ENCODE results near the gene AAGAB. TPM values are rescaled to one million over a fixed set of nuclear protein-coding genes. Genes with fewer than 3 reads are reported as not detected.

Gene AAGAB
- total RNA-seq, 1 experiment from 2014 or later: 102 TPM

DNA sequence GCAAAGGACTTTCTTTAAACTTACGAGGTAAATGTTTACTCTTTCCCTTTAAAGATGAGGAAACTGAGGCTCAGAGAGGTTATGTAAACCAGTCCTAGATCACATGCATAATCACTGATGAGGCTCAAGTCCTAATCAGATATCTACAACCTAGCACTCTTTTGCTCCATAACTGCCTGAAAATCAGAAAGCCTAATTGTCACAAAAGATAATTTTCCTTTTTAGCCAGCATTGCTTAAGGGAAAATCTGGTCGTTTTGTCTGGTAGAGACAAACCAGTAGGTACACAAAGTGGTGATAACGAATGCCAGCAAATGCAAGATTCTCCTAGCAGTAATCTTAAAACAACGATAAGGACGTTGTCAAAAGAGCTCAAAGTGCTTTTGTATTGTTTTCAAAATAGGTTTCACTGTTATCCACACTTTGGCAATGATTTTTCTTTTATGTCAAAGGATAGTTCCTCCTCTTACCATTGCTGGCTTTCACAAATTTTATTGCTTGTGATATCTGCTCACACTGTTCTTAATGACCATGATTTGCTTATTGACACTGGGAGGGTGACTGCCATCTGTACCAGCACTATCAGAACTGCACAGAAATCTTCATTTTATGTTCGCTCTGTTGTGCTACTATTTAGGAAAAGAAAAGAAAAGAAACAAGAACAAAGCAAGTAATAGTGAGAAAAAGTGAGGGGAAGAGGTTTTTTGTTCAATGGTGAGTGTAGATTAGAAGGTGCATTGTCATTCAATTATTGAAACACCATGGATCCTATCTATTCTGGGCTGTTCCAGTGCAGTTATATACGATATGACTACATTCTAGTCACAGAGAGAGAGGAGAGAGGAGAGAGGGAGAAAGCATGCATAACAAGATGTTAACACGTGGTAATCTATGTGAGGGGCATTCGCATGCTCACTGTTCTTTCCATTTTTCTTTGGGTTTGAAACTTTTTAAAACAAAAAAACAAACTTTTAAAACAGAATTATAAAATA, 13.8 kb upstream of the AAGAB start:
- H3K36me3 ChIP-seq (ENCODE audit: control insufficient read depth, insufficient read depth, low read length): no peaks in the 10 kb centered on the region
- H3K9me3 ChIP-seq (ENCODE audit: control insufficient read depth, insufficient read depth, low read depth, low read length): no peaks in the 10 kb centered on the region
- intact Hi-C loops (cut with micrococcal nuclease; ENCODE audit: unreplicated experiment) (no loop called here), in situ Hi-C loops (cut with HindIII; ENCODE audit: low pct_unique_long_range_greater_than_20kb, low sequenced_read_pairs) (no loop called here)
- TF ChIP-seq, protein P1, sequence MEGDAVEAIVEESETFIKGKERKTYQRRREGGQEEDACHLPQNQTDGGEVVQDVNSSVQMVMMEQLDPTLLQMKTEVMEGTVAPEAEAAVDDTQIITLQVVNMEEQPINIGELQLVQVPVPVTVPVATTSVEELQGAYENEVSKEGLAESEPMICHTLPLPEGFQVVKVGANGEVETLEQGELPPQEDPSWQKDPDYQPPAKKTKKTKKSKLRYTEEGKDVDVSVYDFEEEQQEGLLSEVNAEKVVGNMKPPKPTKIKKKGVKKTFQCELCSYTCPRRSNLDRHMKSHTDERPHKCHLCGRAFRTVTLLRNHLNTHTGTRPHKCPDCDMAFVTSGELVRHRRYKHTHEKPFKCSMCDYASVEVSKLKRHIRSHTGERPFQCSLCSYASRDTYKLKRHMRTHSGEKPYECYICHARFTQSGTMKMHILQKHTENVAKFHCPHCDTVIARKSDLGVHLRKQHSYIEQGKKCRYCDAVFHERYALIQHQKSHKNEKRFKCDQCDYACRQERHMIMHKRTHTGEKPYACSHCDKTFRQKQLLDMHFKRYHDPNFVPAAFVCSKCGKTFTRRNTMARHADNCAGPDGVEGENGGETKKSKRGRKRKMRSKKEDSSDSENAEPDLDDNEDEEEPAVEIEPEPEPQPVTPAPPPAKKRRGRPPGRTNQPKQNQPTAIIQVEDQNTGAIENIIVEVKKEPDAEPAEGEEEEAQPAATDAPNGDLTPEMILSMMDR (IDR thresholded peaks at IDR 0.05): no peak
- TF ChIP-seq TCF7L2 (IDR thresholded peaks at IDR 0.05; ENCODE audit: low read depth, low read length) (no peak), SIN3A (IDR thresholded peaks at IDR 0.05; ENCODE audit: borderline replicate concordance, insufficient read depth, low read depth, low read length) (no peak), POLR2AphosphoS5 (IDR thresholded peaks at IDR 0.05; ENCODE audit: low read depth, low read length) (no peak)
- TF ChIP-seq, protein P2, sequence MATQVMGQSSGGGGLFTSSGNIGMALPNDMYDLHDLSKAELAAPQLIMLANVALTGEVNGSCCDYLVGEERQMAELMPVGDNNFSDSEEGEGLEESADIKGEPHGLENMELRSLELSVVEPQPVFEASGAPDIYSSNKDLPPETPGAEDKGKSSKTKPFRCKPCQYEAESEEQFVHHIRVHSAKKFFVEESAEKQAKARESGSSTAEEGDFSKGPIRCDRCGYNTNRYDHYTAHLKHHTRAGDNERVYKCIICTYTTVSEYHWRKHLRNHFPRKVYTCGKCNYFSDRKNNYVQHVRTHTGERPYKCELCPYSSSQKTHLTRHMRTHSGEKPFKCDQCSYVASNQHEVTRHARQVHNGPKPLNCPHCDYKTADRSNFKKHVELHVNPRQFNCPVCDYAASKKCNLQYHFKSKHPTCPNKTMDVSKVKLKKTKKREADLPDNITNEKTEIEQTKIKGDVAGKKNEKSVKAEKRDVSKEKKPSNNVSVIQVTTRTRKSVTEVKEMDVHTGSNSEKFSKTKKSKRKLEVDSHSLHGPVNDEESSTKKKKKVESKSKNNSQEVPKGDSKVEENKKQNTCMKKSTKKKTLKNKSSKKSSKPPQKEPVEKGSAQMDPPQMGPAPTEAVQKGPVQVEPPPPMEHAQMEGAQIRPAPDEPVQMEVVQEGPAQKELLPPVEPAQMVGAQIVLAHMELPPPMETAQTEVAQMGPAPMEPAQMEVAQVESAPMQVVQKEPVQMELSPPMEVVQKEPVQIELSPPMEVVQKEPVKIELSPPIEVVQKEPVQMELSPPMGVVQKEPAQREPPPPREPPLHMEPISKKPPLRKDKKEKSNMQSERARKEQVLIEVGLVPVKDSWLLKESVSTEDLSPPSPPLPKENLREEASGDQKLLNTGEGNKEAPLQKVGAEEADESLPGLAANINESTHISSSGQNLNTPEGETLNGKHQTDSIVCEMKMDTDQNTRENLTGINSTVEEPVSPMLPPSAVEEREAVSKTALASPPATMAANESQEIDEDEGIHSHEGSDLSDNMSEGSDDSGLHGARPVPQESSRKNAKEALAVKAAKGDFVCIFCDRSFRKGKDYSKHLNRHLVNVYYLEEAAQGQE (IDR thresholded peaks at IDR 0.05; ENCODE audit: insufficient read depth in 1 of 2, low read depth in 2 of 2, low read length in 1 of 2): no peak
- BruUV-seq (replicated peaks): no TSS peak
- no peaks in the 10 kb centered on the region for H3K4me1 ChIP-seq (ENCODE audit: control insufficient read depth, insufficient read depth, low read length)
- DNase-seq (ENCODE audit: low read depth, low spot score) (no peak), ATAC-seq (no peak)
- POLR2A ChIA-PET: no interaction called here
- H3K27ac ChIP-seq (ENCODE audit: low read length): no peak overlapping the region
- no peaks in the 10 kb centered on the region for H3K27me3 ChIP-seq (ENCODE audit: control insufficient read depth, insufficient read depth, low read length)
- CTCF ChIA-PET: interaction anchor here (0.7 kb wide), 1 partner anchor 41 kb away, joined by 5 read pairs; no protein-coding TSS in a partner anchor
- no peak overlapping the region for H3K4me3 ChIP-seq (ENCODE audit: low read depth in 2 of 2, low read length in 2 of 2)

DNA sequence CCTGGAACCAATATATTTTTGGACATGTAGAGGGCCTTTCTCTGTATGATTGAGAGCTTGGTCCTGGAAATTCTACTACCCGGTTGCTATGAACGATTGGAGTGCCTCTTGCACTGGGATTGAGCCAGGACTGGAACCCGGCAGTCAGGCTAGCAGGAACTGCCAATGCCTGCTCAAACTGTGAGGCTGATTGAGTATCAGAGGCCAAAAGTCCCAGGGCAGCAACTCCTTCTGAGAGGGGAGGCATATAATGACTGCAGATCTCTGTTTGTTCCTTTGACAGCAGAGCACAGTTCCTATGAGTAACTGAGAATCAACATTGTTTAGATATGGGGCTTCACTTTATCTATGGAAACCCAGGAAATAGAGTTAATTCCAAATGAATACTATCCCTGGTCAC, 13.0 kb upstream of the AAGAB start:
- intact Hi-C loops (cut with micrococcal nuclease; ENCODE audit: unreplicated experiment) (no loop called here), in situ Hi-C loops (cut with HindIII; ENCODE audit: low pct_unique_long_range_greater_than_20kb, low sequenced_read_pairs) (no loop called here)
- TF ChIP-seq TCF7L2 (IDR thresholded peaks at IDR 0.05; ENCODE audit: low read depth, low read length) (no peak), SIN3A (IDR thresholded peaks at IDR 0.05; ENCODE audit: borderline replicate concordance, insufficient read depth, low read depth, low read length) (no peak), POLR2AphosphoS5 (IDR thresholded peaks at IDR 0.05; ENCODE audit: low read depth, low read length) (no peak)
- TF ChIP-seq, protein P1 (IDR thresholded peaks at IDR 0.05): no peak
- TF ChIP-seq, protein P2 (IDR thresholded peaks at IDR 0.05; ENCODE audit: insufficient read depth in 1 of 2, low read depth in 2 of 2, low read length in 1 of 2): no peak
- CTCF ChIA-PET: no interaction called here
- no peaks in the 10 kb centered on the region for H3K4me1 ChIP-seq (ENCODE audit: control insufficient read depth, insufficient read depth, low read length)
- H3K4me3 ChIP-seq (ENCODE audit: low read depth in 2 of 2, low read length in 2 of 2): no peak overlapping the region
- no peak overlapping the region for H3K27ac ChIP-seq (ENCODE audit: low read length)
- no peaks in the 10 kb centered on the region for H3K27me3 ChIP-seq (ENCODE audit: control insufficient read depth, insufficient read depth, low read length)
- H3K9me3 ChIP-seq (ENCODE audit: control insufficient read depth, insufficient read depth, low read depth, low read length): no peaks in the 10 kb centered on the region
- POLR2A ChIA-PET: no interaction called here
- ATAC-seq: no peak
- DNase-seq (ENCODE audit: low read depth, low spot score): no peak
- BruUV-seq (replicated peaks): no TSS peak
- H3K36me3 ChIP-seq (ENCODE audit: control insufficient read depth, insufficient read depth, low read length): no peaks in the 10 kb centered on the region

Data from Panc1 (cell line).